Daoy (cell line): ENCODE measurements around the gene RPRD1A. TPM values are rescaled to one million over a fixed set of nuclear protein-coding genes. Genes with fewer than 3 reads are reported as not detected.
"Not testable (repeated sequence)": the region's sequence is repeated elsewhere in the genome, so short reads cannot be mapped to it uniquely, and the experiment has no call there.

Source experiments
- DNase-seq: peaks from one replicate; pipeline ENCODE4 v3.0.0-alpha.2; 2015; ENCODE audit warnings: low read depth
- total RNA-seq: library from RNA; depleted of rRNA; stranded (reverse); fragments of >200 nt; shearing (Covaris generic); gene quantifications from 2 replicates; pipeline ENCODE4 v1.2.3, GENCODE V29; 2014

The RPRD1A gene
- total RNA-seq, 1 experiment from 2014 or later = 47.9 TPM

- no peak for DNase-seq
Observed at GRCh38 chr18:36031903-36032302, 35.5 kb downstream of the RPRD1A start.

GRCh38 chr18:36031407-36031806 is 36.0 kb downstream of the RPRD1A start:
- no peak for DNase-seq

- no peak for DNase-seq
Observed at GRCh38 chr18:36028859-36029258, 38.5 kb downstream of the RPRD1A start.

GRCh38 chr18:36025025-36025424 is 42.3 kb downstream of the RPRD1A start:
- DNase-seq = no peak

- not testable (repeated sequence) for DNase-seq
Observed at GRCh38 chr18:36024241-36024640, 43.1 kb downstream of the RPRD1A start.

GRCh38 chr18:36023336-36023735 is 44.0 kb downstream of the RPRD1A start:
- DNase-seq = no peak

GRCh38 chr18:36020174-36020711 is 47.1 kb downstream of the RPRD1A start:
- DNase-seq = no peak

GRCh38 chr18:36017232-36017631 is 50.1 kb downstream of the RPRD1A start:
- no peak for DNase-seq

GRCh38 chr18:36015629-36016028 is 51.7 kb downstream of the RPRD1A start:
- DNase-seq = no peak

GRCh38 chr18:36012891-36013290 is 54.5 kb downstream of the RPRD1A start:
- no peak for DNase-seq

GRCh38 chr18:36009214-36009613 is 58.1 kb downstream of the RPRD1A start:
- no peak for DNase-seq

GRCh38 chr18:36006997-36007396 is 60.4 kb downstream of the RPRD1A start:
- no peak for DNase-seq

- DNase-seq = no peak
Observed at GRCh38 chr18:35999925-36000324, 67.4 kb downstream of the RPRD1A start.

GRCh38 chr18:35998967-35999366 is 68.4 kb downstream of the RPRD1A start:
- DNase-seq = no peak

- no peak for DNase-seq
Observed at GRCh38 chr18:35993013-35993412, 74.3 kb downstream of the RPRD1A start.

GRCh38 chr18:35991696-35992095 is 75.7 kb downstream of the RPRD1A start:
- no peak for DNase-seq

GRCh38 chr18:35983818-35984217 is 83.5 kb downstream of the RPRD1A start:
- DNase-seq = no peak

GRCh38 chr18:35983147-35983546 is 84.2 kb downstream of the RPRD1A start:
- DNase-seq = no peak

- no peak for DNase-seq
Observed at GRCh38 chr18:35982409-35983114, 84.8 kb downstream of the RPRD1A start.

- DNase-seq = no peak
Observed at GRCh38 chr18:35979112-35979511, 88.2 kb downstream of the RPRD1A start.

GRCh38 chr18:35974181-35974580 is 93.2 kb downstream of the RPRD1A start:
- DNase-seq = no peak

- DNase-seq = no peak
Observed at GRCh38 chr18:35973650-35974049, 93.7 kb downstream of the RPRD1A start.

GRCh38 chr18:35972197-35973000 is 95.0 kb downstream of the RPRD1A start, which contains the start of gene RMP24:
RMP24 (plus strand) TSS chr18:35972679.
- peak; percentile 94 for DNase-seq
